Hepatocyte (in vitro differentiated cells): ENCODE results near the gene MYL4.

ENCODE experiments used
- EZH2 ChIP-seq: fragments of 200-600 bp; sonication (generic); IDR thresholded peaks from 2 replicates; pipeline ENCODE4 v1.6.1; 2016; ENCODE audit warnings: antibody characterized with exemption, mild to moderate bottlenecking, borderline replicate concordance
- EZH2phosphoT487 ChIP-seq: fragments of 200-600 bp; sonication (generic); IDR thresholded peaks from one replicate; pipeline ENCODE4 v1.6.1; 2018; ENCODE audit warnings: antibody characterized with exemption, mild to moderate bottlenecking, low read depth, moderate library complexity; ENCODE audit not compliant: unreplicated experiment, severe bottlenecking
- TF ChIP-seq, protein P1 (sequence below): fragments of 200-600 bp; sonication (generic); IDR thresholded peaks from 2 replicates; pipeline ENCODE4 v1.5.1; 2016; ENCODE audit warnings: antibody characterized with exemption, mild to moderate bottlenecking; ENCODE audit not compliant: poor library complexity

DNA sequence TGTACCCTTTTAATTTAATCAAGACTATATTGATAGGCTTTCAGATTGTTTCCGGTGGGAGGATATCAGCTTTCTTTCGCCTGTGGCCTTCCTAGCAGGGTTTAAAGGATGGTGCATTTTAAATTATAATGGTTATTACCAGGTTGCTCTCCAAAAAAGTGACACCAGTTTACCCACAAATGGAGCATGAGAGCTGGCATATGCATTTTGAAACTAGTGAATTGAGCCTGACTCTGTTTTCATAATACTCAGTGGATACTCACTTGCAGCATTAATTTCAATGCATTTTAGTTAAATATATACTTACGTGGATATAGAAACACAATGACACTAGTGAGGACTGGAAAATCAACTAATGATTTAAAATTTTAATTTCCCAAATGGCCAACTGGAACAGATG is 5.8 kb downstream of the MYL4 start:
- TF ChIP-seq, protein P1, sequence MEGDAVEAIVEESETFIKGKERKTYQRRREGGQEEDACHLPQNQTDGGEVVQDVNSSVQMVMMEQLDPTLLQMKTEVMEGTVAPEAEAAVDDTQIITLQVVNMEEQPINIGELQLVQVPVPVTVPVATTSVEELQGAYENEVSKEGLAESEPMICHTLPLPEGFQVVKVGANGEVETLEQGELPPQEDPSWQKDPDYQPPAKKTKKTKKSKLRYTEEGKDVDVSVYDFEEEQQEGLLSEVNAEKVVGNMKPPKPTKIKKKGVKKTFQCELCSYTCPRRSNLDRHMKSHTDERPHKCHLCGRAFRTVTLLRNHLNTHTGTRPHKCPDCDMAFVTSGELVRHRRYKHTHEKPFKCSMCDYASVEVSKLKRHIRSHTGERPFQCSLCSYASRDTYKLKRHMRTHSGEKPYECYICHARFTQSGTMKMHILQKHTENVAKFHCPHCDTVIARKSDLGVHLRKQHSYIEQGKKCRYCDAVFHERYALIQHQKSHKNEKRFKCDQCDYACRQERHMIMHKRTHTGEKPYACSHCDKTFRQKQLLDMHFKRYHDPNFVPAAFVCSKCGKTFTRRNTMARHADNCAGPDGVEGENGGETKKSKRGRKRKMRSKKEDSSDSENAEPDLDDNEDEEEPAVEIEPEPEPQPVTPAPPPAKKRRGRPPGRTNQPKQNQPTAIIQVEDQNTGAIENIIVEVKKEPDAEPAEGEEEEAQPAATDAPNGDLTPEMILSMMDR: no peak
- TF ChIP-seq EZH2phosphoT487: no peak
- TF ChIP-seq EZH2: no peak
